Mesodermal cell (in vitro differentiated cells): ENCODE measurements around the gene HMX3.
A peak's percentile ranks its signal among the peaks of the same experiment; 100 is the strongest.

ENCODE experiments used
- H3K27ac ChIP-seq: 2 replicates; pipeline ENCODE4 v1.7.0; 2013; ENCODE audit warnings: mild to moderate bottlenecking, low read depth, low read length, moderate library complexity; ENCODE audit not compliant: severe bottlenecking
- H3K36me3 ChIP-seq: 2 replicates; pipeline ENCODE4 v1.7.1; 2013; ENCODE audit warnings: mild to moderate bottlenecking, low read length, moderate library complexity; ENCODE audit not compliant: control insufficient read depth, insufficient read depth
- H3K4me1 ChIP-seq: one replicate; pipeline ENCODE4 v1.7.1; 2013; ENCODE audit warnings: mild to moderate bottlenecking, low read length; ENCODE audit not compliant: insufficient read depth, control insufficient read depth, poor library complexity, severe bottlenecking
- H3K4me3 ChIP-seq: 2 replicates; pipeline ENCODE4 v1.7.0; 2013; ENCODE audit warnings: low read length, control low read depth, mild to moderate bottlenecking; ENCODE audit not compliant: insufficient read depth, poor library complexity, severe bottlenecking; ENCODE audit errors: extremely low read depth
- H3K9me3 ChIP-seq: 2 replicates; pipeline ENCODE4 v1.7.1; 2013; ENCODE audit warnings: mild to moderate bottlenecking, low read length, moderate library complexity; ENCODE audit not compliant: control insufficient read depth
- WGBS, 2 experiments: methylation state at CpG; one replicate each; pipeline ENCODE4 v1.1.5; 2013; ENCODE audit warnings: missing lambda C conversion rate in 2 of 2; ENCODE audit not compliant: insufficient coverage in 2 of 2; 5-methylcytosine and 5-hydroxymethylcytosine counted together

Gene HMX3

GRCh38 chr10:123134915-123135414 is 805 bp upstream of the HMX3 start:
- no peak overlapping the region for H3K4me3 ChIP-seq
- no peaks in the 10 kb centered on the region for H3K9me3 ChIP-seq
- 1 to 2% methylated on average over 33 to 45 of the region's 46 CpGs for WGBS, 2 experiments
- H3K27ac ChIP-seq, result no peak overlapping the region
- H3K36me3 ChIP-seq, result no peaks in the 10 kb centered on the region
- H3K4me1 ChIP-seq, result peaks cover 17% of the 10 kb centered on the region

GRCh38 chr10:123136221-123136805 is 543 bp downstream of the HMX3 start:
- 0% methylated on average over 34 to 47 of the region's 59 CpGs for WGBS, 2 experiments
- Histone ChIP-seq H3K9me3 (no peaks in the 10 kb centered on the region), H3K4me3 (no peak overlapping the region), H3K27ac (no peak overlapping the region), H3K36me3 (no peaks in the 10 kb centered on the region), H3K4me1 (peaks cover 20% of the 10 kb centered on the region)

- Histone ChIP-seq H3K27ac (no peak overlapping the region), H3K36me3 (no peaks in the 10 kb centered on the region), H3K4me3 (peak overlapping the region; percentile 19), H3K9me3 (no peaks in the 10 kb centered on the region), H3K4me1 (peaks cover 20% of the 10 kb centered on the region)
- WGBS, 2 experiments, result 0 to 1% methylated on average over 67 to 78 of the region's 83 CpGs
Measured at GRCh38 chr10:123136806-123137642, 1.3 kb downstream of the HMX3 start.

GRCh38 chr10:123139165-123139520 is 3.4 kb downstream of the HMX3 start:
- no peak overlapping the region for H3K4me3 ChIP-seq
- peaks cover 24% of the 10 kb centered on the region for H3K4me1 ChIP-seq
- H3K27ac ChIP-seq, result no peak overlapping the region
- WGBS, 2 experiments, result 0 to 3% methylated on average over 3 to 4 of the region's 7 CpGs
- no peaks in the 10 kb centered on the region for H3K9me3 ChIP-seq
- no peaks in the 10 kb centered on the region for H3K36me3 ChIP-seq

GRCh38 chr10:123139521-123140163 is 3.9 kb downstream of the HMX3 start:
- 0 to 1% methylated on average over 19 to 27 of the region's 32 CpGs for WGBS, 2 experiments
- peaks cover 24% of the 10 kb centered on the region for H3K4me1 ChIP-seq
- no peak overlapping the region for H3K4me3 ChIP-seq
- no peak overlapping the region for H3K27ac ChIP-seq
- H3K36me3 ChIP-seq, result no peaks in the 10 kb centered on the region
- H3K9me3 ChIP-seq, result no peaks in the 10 kb centered on the region

GRCh38 chr10:123140164-123140982 is 4.6 kb downstream of the HMX3 start:
- no peak overlapping the region for H3K27ac ChIP-seq
- H3K36me3 ChIP-seq, result no peaks in the 10 kb centered on the region
- H3K4me3 ChIP-seq, result no peak overlapping the region
- 1 to 2% methylated on average over 38 to 39 of the region's 43 CpGs for WGBS, 2 experiments
- no peaks in the 10 kb centered on the region for H3K9me3 ChIP-seq
- H3K4me1 ChIP-seq, result peaks cover 23% of the 10 kb centered on the region

- Histone ChIP-seq H3K27ac (no peak overlapping the region), H3K36me3 (no peaks in the 10 kb centered on the region), H3K9me3 (no peaks in the 10 kb centered on the region), H3K4me3 (no peak overlapping the region), H3K4me1 (peaks cover 20% of the 10 kb centered on the region)
- WGBS, 2 experiments, result 0 to 10% methylated on average over 1 to 3 of the region's 6 CpGs
Measured at GRCh38 chr10:123140983-123141390, 5.2 kb downstream of the HMX3 start.

- Histone ChIP-seq H3K4me3 (no peak overlapping the region), H3K9me3 (no peaks in the 10 kb centered on the region), H3K36me3 (no peaks in the 10 kb centered on the region), H3K4me1 (peaks cover 20% of the 10 kb centered on the region), H3K27ac (no peak overlapping the region)
- 5% methylated on average over 22 of the region's 38 CpGs for WGBS, 2 experiments
Measured at GRCh38 chr10:123141791-123142700, 6.3 kb downstream of the HMX3 start.

- H3K9me3 ChIP-seq, result no peaks in the 10 kb centered on the region
- H3K4me1 ChIP-seq, result peaks cover 14% of the 10 kb centered on the region
- no peaks in the 10 kb centered on the region for H3K36me3 ChIP-seq
- WGBS, 2 experiments, result 1 to 2% methylated on average over 23 to 24 of the region's 33 CpGs
- no peak overlapping the region for H3K4me3 ChIP-seq
- H3K27ac ChIP-seq, result no peak overlapping the region
Measured at GRCh38 chr10:123142701-123143161, 7.0 kb downstream of the HMX3 start.
